HG03469 (cell line): ENCODE data around the gene FABP2.
"Not testable (repeated sequence)": the region's sequence is repeated elsewhere in the genome, so short reads cannot be mapped to it uniquely, and the experiment has no call there.

Experiments used
- ATAC-seq: cut with Tn5 transposase; IDR thresholded peaks from one replicate; pipeline ENCODE4 v1.9.1; 2021; ENCODE audit warnings: mild to moderate bottlenecking, moderate library complexity, moderate number of reproducible peaks; ENCODE audit not compliant: unreplicated experiment

Gene FABP2

GRCh38 chr4:119321921-119322687 is at the start of gene FABP2:
Gene FABP2, minus strand, starts transcription at chr4:119322138. Its CDS starts 36 bp downstream, at chr4:119322102.
- no peak for ATAC-seq

DNA sequence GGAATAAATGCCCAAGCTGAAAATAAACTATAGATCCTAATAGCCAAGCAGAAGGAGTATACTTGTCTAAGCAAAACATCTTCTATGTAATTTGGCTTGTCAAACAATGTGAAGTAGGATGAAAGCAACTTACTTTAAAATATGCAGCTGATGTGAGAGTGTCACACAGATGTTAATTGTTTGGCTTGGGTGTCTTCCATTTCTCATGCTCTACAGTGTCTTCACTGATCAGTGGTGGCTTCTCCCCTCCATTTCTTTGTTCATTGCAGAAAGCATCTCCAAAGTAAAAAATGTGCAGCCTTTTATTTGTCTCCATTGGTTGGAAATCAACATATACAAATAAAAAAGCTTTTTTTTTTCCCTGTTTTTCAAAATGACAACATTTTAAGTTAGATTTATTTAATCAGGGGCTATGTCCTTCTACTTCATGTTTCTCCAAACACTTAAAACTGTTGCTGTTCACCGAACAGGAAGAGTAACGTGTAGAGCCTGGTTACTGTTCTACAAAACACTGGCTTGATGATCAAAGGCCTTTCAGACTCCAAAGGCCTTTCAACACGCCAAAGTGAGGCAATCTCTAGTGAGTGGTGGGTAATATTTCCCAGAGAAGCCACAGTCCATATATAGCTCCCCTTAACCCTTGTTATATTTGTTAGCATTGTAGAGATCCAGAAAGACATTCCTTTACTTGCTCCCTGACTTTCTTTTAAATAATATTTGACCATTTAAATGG is 49.2 kb upstream of the FABP2 start:
- not testable (repeated sequence) for ATAC-seq

GRCh38 chr4:119370392-119370791 is 48.5 kb upstream of the FABP2 start:
- peak; percentile 95 for ATAC-seq

GRCh38 chr4:119366802-119367201 is 44.9 kb upstream of the FABP2 start:
- ATAC-seq: not testable (repeated sequence)

- not testable (repeated sequence) for ATAC-seq
Measured at GRCh38 chr4:119364203-119364602, 42.3 kb upstream of the FABP2 start.

GRCh38 chr4:119363372-119363771 is 41.4 kb upstream of the FABP2 start:
- ATAC-seq: not testable (repeated sequence)

DNA sequence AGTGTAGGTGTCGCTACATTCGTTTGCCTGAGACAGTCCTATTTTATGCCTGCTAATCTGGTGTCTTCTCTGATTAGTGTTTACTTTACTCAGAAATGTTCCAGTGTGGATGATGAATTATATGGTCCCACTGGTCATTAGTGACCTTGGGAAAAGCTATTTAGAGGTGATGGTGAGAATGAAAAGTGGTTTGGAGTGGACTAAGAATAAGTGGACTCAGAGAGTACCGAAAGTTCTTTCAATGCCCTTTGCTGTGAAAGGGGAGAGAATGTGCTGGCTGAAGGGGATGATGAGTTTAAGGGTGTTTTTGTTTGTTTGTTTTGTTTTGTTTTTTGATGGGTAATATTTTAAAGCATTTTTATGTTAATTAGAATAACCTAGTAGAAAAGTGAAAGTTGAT is 40.5 kb upstream of the FABP2 start:
- ATAC-seq: not testable (repeated sequence)

- not testable (repeated sequence) for ATAC-seq
Measured at GRCh38 chr4:119359873-119360272, 37.9 kb upstream of the FABP2 start.

GRCh38 chr4:119356796-119357195 is 34.9 kb upstream of the FABP2 start:
- ATAC-seq: not testable (repeated sequence)

- not testable (repeated sequence) for ATAC-seq
Measured at GRCh38 chr4:119356041-119356440, 34.1 kb upstream of the FABP2 start.

DNA sequence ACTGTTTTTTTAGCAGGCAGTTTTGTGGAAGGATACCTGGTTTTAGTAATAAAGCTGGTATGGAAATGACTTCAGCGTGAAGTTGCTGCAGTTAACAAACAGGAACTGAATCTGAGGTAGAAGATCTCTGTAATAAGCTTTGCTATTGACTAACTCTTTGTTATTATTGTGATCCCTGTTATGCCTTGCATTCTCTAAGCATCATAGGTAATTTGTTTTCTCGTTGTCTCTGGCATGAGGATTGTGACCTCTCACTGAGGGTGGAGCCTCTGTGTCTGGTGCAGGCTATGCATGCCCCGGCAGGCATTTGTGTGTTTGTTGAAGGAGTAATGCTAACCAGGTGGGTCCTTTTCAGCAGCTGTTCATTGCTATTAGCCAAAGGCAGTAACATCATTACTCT is 31.4 kb upstream of the FABP2 start:
- ATAC-seq: peak; percentile 44

DNA sequence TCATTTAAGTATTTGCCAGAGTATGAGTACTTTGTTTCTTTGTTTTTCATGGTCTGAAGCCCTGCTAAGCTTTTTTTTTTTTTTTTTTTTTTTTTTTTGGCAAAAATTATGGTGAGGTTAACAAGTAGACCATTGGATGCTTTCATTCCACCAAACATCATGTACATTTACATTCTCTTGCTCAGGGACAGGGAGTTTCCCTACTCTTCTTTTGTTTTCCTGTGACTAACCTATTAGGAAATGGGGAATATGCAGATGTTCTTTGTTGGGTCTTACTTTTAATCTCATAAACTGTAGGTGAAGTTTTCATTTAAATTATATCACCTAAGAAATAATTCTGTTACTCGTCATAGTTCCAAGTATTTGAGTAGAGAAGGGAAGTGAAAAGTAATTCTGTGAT is 26.2 kb upstream of the FABP2 start:
- ATAC-seq: not testable (repeated sequence)

DNA sequence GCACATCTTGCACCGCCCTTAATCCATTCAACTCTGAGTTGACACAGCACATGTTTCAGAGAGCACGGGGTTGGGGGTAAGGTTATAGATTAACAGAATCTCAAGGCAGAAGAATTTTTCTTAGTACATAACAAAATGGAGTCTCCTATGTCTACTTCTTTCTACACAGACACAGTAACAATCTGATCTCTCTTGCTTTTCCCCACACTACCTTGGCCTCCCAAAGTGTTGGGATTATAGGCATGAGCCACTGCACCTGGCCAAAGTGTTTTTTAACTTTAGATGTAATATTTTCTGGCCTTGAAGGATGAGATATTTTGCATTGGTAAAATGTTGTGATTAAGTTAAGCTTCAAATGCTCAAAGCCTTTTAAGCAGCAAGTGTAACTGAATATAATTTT is 21.4 kb upstream of the FABP2 start:
- not testable (repeated sequence) for ATAC-seq

DNA sequence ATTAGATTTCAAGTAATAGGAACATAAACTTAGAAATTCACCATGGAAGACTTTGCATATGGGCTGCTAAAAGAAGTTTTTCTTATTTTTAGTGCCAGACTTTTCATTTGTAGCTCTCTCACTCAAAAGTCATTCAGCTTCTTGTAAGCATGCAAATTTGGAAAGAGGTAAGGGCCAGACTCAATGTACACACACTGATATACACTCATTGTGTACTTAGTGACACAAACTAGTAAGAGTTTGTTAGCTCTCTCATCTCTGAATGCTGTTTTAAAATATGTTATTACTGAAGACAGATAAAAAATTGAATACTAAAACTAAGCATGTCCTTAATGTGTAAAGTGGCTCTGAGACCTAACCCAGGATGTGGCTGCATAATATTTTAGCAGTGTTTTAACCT is 18.0 kb upstream of the FABP2 start:
- not testable (repeated sequence) for ATAC-seq

GRCh38 chr4:119337010-119337409 is 15.1 kb upstream of the FABP2 start:
- no peak for ATAC-seq

DNA sequence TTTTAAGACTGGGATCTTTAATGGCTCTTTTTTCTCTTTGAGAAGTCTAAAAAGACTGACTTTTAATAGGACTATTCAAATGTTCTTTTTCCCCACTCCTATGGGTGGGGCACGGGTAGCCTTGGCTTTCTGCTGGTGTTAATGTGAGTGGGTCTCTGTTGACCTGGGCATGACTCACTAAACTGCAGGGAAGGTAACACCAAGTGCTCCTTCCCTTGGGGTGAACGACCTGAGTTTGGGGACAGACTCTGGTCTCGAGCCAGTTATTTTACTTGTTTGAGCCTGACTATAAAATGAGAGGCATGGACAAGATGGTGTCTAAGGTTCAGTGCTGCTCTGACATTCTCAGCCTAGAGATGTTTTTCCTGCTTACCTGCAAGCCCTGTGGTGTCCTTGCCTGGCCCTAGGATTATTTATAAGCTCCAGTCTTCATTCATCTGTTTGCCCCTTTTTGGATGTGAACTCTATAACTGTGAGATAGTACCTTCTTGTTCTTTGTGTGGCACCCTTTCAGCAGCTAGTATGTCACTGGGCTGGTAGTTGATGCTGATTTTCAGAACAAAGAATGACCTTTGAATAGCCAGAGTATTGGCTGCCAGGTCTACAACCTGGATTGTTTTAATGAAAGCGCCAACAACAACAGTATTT is 14.5 kb upstream of the FABP2 start:
- not testable (repeated sequence) for ATAC-seq

- no peak for ATAC-seq
Measured at GRCh38 chr4:119329835-119330620, 8.1 kb upstream of the FABP2 start.

- ATAC-seq: no peak
Measured at GRCh38 chr4:119328695-119329094, 6.8 kb upstream of the FABP2 start.

DNA sequence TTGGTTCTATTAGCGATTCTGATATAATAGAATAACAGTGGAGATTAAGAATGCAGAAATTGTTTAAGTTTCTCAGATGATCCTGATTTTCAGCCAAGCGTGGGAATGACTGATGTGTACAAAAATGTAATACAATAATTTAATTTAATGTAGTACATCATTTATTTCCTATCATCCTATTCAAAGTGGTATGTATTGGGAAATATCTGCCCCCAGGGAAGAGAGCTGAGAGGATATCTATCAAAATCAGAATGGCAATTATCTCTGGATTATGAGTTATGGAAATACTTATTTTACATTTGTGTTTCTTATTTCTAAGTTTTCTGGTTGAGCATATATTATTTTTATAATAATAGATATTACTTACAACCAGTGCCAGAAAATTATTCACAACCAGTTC is 3.9 kb downstream of the FABP2 start:
- no peak for ATAC-seq

GRCh38 chr4:119315036-119315435 is 6.9 kb downstream of the FABP2 start:
- ATAC-seq: no peak

- ATAC-seq: no peak
Measured at GRCh38 chr4:119314356-119314755, 7.6 kb downstream of the FABP2 start.
